ENCODE results near the gene RAPGEF1. TPM values are rescaled to one million over a fixed set of nuclear protein-coding genes. Genes with fewer than 3 reads are reported as not detected.
A peak's percentile ranks its signal among the peaks of the same experiment; 100 is the strongest.

RAPGEF1 gene
- total and polyA plus RNA-seq, 12 donors: 14.5 to 136 (median 49.1) TPM

DNA sequence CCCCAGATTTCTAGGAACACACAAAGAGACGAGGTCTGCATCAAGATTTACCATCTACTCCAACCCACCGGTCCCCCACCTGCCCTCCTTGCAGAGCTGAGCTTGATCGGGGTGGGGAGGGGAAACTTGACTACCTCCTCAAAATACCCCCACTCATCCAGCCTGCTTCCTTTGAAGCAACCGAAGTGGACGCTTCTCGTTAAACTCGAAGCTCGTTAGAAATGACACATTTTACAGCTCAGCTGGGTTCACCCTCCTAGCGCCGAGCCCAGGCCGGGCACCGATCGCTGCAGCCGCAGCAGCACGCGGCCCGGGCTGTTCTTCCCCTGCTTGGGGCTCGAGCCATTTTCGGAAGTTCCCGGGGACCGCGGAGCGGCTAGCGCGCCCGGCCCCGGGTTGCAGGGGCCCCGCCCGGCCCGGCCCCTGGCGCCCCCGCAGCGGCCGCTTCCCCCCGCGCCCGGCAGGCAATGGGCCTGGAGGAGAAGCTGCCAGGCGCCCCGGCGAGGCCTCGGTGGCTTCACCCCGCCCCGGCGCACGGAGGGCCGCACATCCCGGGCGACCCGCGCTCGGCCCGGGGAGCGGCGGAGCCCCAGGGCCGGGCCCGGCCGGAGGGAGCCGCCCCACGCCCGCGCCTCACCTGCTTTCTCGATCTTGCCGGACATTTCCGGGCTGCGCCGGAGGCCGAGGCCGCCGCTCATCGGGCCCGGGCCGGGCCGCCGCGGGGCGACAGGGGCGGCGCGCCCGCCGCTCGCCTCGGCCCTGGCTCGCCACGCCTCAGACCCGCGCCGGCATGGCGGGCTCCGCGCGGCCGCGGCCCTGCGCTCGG lies 530 bp downstream of the RAPGEF1 start:
- no peaks in the 10 kb centered on the region for H3K9me3 ChIP-seq (replicated peaks in 1 of 3)
- H3K27me3 ChIP-seq: no peaks in the 10 kb centered on the region
- peak; percentile 20 to 26 for TF ChIP-seq POLR2A (IDR thresholded peaks at IDR 0.05)
- TF ChIP-seq, protein P1, sequence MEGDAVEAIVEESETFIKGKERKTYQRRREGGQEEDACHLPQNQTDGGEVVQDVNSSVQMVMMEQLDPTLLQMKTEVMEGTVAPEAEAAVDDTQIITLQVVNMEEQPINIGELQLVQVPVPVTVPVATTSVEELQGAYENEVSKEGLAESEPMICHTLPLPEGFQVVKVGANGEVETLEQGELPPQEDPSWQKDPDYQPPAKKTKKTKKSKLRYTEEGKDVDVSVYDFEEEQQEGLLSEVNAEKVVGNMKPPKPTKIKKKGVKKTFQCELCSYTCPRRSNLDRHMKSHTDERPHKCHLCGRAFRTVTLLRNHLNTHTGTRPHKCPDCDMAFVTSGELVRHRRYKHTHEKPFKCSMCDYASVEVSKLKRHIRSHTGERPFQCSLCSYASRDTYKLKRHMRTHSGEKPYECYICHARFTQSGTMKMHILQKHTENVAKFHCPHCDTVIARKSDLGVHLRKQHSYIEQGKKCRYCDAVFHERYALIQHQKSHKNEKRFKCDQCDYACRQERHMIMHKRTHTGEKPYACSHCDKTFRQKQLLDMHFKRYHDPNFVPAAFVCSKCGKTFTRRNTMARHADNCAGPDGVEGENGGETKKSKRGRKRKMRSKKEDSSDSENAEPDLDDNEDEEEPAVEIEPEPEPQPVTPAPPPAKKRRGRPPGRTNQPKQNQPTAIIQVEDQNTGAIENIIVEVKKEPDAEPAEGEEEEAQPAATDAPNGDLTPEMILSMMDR (IDR thresholded peaks at IDR 0.05): peak in 1 of 6 experiments; percentile 11
- H3K4me3 ChIP-seq: peak overlapping the region in 3 of 4 donors; percentile 19 to 82 (median 29)
- DNase-seq: peak in 5 of 7 donors; percentile 49 to 59 (median 53)
- intact Hi-C loops (cut with DNase I): no loop called here
- H3K4me1 ChIP-seq (replicated peaks in 1 of 2): peaks cover 22 to 49% of the 10 kb centered on the region in 2 donors
- WGBS, 4 donors: 1 to 3% (median 1%) methylated on average over 5 to 96 of the region's 96 CpGs
- peak overlapping the region; percentile 47 to 99 (median 86) for H3K27ac ChIP-seq
- no peaks in the 10 kb centered on the region for H3K36me3 ChIP-seq (replicated peaks in 1 of 2)

DNA sequence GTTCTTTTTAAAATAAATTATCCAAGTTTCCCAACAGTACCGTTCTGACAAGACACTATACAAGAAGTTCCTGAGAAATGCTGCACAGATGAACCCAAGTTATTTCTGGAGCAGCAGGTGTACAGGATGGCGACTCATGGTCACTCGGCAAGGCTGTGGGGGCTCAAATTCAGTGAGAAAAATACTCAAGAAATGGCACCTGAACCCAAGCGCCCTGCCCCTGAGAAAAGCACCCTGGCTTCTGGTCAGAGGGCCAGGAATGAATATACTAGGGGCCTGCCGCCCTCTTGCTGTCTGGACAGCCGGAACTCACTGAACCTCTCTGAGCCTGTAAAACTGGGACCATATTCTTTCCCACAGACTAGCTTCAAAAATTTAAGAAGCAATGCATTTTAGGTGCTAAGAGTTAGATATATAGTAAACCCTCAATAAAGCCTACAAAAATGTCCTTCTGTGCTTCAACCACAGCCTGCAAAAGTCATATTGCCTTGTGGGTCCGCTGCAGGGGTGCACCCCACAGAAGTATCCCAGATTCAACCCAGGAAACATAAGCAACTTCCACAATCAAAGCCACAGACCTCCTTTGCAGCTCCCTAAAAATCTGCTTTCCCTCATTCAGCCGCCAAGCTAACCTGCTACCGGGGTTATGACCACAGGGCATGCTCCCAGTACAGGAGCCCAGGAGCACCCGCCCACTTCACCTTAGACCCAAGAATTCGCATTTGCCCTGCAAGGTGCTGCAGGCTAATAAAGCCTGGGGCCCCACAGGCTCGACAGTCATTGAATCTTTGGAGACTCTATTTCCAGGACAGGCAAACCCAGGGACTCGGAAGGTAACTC lies 1.4 kb downstream of the RAPGEF1 start:
- no peaks in the 10 kb centered on the region for H3K27me3 ChIP-seq
- H3K36me3 ChIP-seq (replicated peaks in 1 of 2): no peaks in the 10 kb centered on the region
- intact Hi-C loops (cut with DNase I): no loop called here
- peak overlapping the region in 3 of 4 donors; percentile 19 to 82 (median 29) for H3K4me3 ChIP-seq
- TF ChIP-seq POLR2A (IDR thresholded peaks at IDR 0.05): no peak
- TF ChIP-seq, protein P1 (IDR thresholded peaks at IDR 0.05): no peak
- H3K27ac ChIP-seq: peak overlapping the region in 4 of 5 donors; percentile 72 to 99 (median 88)
- H3K4me1 ChIP-seq (replicated peaks in 1 of 2): peaks cover 30 to 57% of the 10 kb centered on the region in 2 donors
- no peaks in the 10 kb centered on the region for H3K9me3 ChIP-seq (replicated peaks in 1 of 3)
- WGBS, 4 donors: 49 to 65% (median 53%) methylated on average over 7 to 13 of the region's 13 CpGs
- no peak for DNase-seq

DNA sequence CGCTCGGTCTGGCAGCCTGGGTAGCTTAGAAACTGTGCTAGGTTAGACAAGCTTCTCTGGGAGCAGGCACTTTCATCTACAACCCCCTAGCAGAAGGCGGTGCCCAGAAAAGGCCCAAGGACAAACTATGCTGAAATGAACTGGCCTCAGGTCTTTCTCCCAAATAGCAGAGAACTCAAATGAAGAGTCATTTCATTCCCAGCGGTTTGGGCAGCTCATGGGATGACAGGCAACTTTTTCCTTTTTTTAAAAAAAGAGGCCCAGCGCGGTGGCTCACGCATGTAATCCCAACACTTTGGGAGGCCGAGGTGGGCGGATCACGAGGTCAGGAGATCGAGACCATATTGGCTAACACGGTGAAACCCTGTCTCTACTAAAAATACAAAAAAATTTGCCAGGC lies 2.5 kb downstream of the RAPGEF1 start:
- intact Hi-C loops (cut with DNase I): no loop called here
- DNase-seq: peak in 5 of 7 donors; percentile 41 to 75 (median 63)
- WGBS, 4 donors: 57 to 70% (median 65%) methylated on average over 12 of the region's 12 CpGs
- Histone ChIP-seq H3K27ac (peak overlapping the region in 3 of 5 donors; percentile 15 to 70 (median 49)), H3K9me3 (replicated peaks in 1 of 3) (no peaks in the 10 kb centered on the region), H3K4me1 (replicated peaks in 1 of 2) (peaks cover 35 to 60% of the 10 kb centered on the region in 2 donors), H3K36me3 (replicated peaks in 1 of 2) (no peaks in the 10 kb centered on the region), H3K27me3 (no peaks in the 10 kb centered on the region), H3K4me3 (no peak overlapping the region)
- TF ChIP-seq, protein P1 (IDR thresholded peaks at IDR 0.05): no peak
- TF ChIP-seq POLR2A (IDR thresholded peaks at IDR 0.05): peak in 1 of 2 donors; percentile 60

DNA sequence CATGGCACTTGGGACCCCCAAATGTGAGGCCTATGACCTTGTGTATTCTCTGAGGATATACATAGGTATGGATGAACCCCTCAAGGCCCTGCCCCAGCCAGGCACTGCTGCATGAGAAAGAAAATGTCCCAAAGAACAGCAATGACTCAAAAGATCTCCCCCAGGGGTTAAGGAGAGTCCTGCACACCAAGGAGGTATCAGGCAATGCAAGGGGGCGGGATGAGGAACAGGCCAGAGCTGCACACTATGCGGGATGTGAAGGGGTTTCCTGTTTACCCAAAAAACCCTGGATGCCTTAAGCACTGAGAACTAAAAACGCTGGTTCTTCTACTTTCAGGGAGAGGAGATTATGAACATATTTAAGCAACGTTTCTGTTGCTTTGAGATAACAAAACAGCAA lies 3.4 kb downstream of the RAPGEF1 start:
- no peak overlapping the region for H3K4me3 ChIP-seq
- no peaks in the 10 kb centered on the region for H3K9me3 ChIP-seq (replicated peaks in 1 of 3)
- 44 to 66% (median 54%) methylated on average over 4 of the region's 4 CpGs for WGBS, 4 donors
- H3K4me1 ChIP-seq (replicated peaks in 1 of 2): peaks cover 35 to 70% of the 10 kb centered on the region in 2 donors
- H3K36me3 ChIP-seq (replicated peaks in 1 of 2): no peaks in the 10 kb centered on the region
- no peaks in the 10 kb centered on the region for H3K27me3 ChIP-seq
- TF ChIP-seq POLR2A (IDR thresholded peaks at IDR 0.05): no peak
- TF ChIP-seq, protein P1 (IDR thresholded peaks at IDR 0.05): no peak
- H3K27ac ChIP-seq: peak overlapping the region in 4 of 5 donors; percentile 15 to 70 (median 36)
- intact Hi-C loops (cut with DNase I): no loop called here
- peak in 1 of 7 donors; percentile 18 for DNase-seq
